ENCODE results near the gene FBXL19. TPM values are rescaled to one million over a fixed set of nuclear protein-coding genes. Genes with fewer than 3 reads are reported as not detected.

The FBXL19 gene
- total RNA-seq, 2 experiments from 2014 or later: 16.1 to 34.8 TPM

GRCh38 chr16:30874821-30875717, 48.3 kb upstream of the FBXL19 start:
- peak overlapping the region; percentile 59; the same call in 1 of the 2 replicates for H2AFZ ChIP-seq (ENCODE audit: low read length)
- H3K79me2 ChIP-seq (ENCODE audit: insufficient read depth, low read depth, low read length): peaks cover 19% of the 10 kb centered on the region; the same call in 1 of the 2 replicates
- intact Hi-C loops (cut with micrococcal nuclease; ENCODE audit: unreplicated experiment): loop anchor here (1.0 kb wide), 2 partner anchors 31 to 47 kb away; no protein-coding TSS in a partner anchor
- peaks cover 34% of the 10 kb centered on the region for H3K4me1 ChIP-seq (ENCODE audit: insufficient read depth, low read length, poor library complexity, severe bottlenecking)
- ChIA-PET CTCF (ENCODE audit: unreplicated experiment) (interaction anchor here (1.4 kb wide), 1 partner anchor 61 kb away, joined by 3 read pairs; no protein-coding TSS in a partner anchor), POLR2A (interaction anchor here (0.9 to 1.5 kb wide), 5 partner anchors 22 to 31 kb away, joined by 3 to 4 read pairs (median 3); no protein-coding TSS in a partner anchor)
- peak; percentile 95 for DNase-seq (ENCODE audit: low spot score)
- H3K27ac ChIP-seq (ENCODE audit: low read depth, low read length, poor library complexity, severe bottlenecking): peak overlapping the region; percentile 78
- H3K4me2 ChIP-seq (ENCODE audit: low read length): peak overlapping the region; percentile 97
- peaks cover 8% of the 10 kb centered on the region for H3K36me3 ChIP-seq (ENCODE audit: insufficient read depth, low read length)
- no peaks in the 10 kb centered on the region for H3K9me3 ChIP-seq (ENCODE audit: low read length)
- H3K9me2 ChIP-seq (ENCODE audit: insufficient read depth, low read length): no peaks in the 10 kb centered on the region
- TF ChIP-seq EZH2phosphoT487 (IDR thresholded peaks at IDR 0.05; ENCODE audit: borderline replicate concordance, low read depth, low read length) (no peak), CTCF (conservative IDR thresholded peaks at IDR 0.05; ENCODE audit: low read length) (0 out of 2 replicates have a peak, but pooled peaks have one; percentile 27)
- peak overlapping the region; percentile 89 for H3K4me3 ChIP-seq (ENCODE audit: low read depth, low read length, poor library complexity, severe bottlenecking)
- H4K20me1 ChIP-seq (ENCODE audit: insufficient read depth, low read length): no peaks in the 10 kb centered on the region
- TSS peak; percentile 75 for BruUV-seq (replicated peaks)

DNA sequence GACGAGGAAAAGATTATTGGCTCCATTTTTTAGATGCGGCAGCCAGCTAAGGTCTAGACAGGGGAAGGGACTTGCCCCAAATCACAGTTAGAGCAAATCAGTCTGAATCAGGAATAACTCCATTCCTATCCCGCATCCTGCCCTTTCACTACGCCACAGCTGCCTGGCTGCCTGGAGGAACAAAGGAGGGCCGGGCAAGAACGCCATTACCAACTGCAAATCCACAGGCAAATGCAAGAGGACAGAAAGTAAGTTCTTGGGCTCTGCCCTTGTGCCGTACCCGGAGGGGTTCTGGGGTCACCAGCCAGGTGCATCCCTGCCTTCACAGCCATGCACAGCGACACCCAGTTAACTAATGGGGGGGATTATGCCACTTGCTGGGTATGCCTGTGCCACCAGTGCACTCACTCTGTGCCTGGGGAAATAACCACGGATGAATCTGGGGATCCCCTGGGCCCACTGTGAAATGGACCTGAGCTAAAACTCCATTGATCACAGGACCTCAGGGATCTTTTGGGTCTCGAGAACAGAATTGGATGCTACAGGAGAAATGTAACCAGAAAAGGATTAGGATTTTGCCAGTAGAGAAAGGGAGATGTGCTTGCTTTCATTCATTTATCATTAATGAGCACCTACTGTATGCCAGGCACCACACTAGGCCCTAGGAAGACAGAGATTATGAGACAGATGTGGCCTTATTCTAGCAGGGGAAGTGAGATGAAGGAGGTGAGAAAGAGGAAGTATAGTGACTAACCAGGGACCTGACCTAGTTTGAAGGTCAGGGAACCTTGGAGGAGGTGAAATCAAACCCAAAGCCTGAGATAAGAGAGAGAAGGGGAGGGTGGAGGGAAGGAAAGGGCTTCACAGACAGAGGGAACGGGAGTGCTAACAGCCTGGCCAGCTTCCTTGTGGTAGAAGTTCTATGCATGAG, 47.2 kb upstream of the FBXL19 start:
- CTCF ChIA-PET (ENCODE audit: unreplicated experiment): interaction anchor here (1.4 kb wide), 1 partner anchor 62 kb away, joined by 3 read pairs; no protein-coding TSS in a partner anchor
- H3K4me3 ChIP-seq (ENCODE audit: low read depth, low read length, poor library complexity, severe bottlenecking): peak overlapping the region; percentile 89

More for the DNA sequence above, 47.2 kb upstream of the FBXL19 start:
- Histone ChIP-seq H3K4me2 (ENCODE audit: low read length) (peak overlapping the region; percentile 97), H3K9me2 (ENCODE audit: insufficient read depth, low read length) (no peaks in the 10 kb centered on the region), H2AFZ (ENCODE audit: low read length) (peak overlapping the region; percentile 53; the same call in 1 of the 2 replicates), H3K4me1 (ENCODE audit: insufficient read depth, low read length, poor library complexity, severe bottlenecking) (peaks cover 34% of the 10 kb centered on the region), H3K36me3 (ENCODE audit: insufficient read depth, low read length) (peaks cover 8% of the 10 kb centered on the region), H3K79me2 (ENCODE audit: insufficient read depth, low read depth, low read length) (peaks cover 19% of the 10 kb centered on the region; the same call in 1 of the 2 replicates), H3K27ac (ENCODE audit: low read depth, low read length, poor library complexity, severe bottlenecking) (peak overlapping the region; percentile 78), H3K9me3 (ENCODE audit: low read length) (no peaks in the 10 kb centered on the region), H4K20me1 (ENCODE audit: insufficient read depth, low read length) (no peaks in the 10 kb centered on the region)
- DNase-seq (ENCODE audit: low spot score): peak; percentile 80
- TF ChIP-seq CTCF (conservative IDR thresholded peaks at IDR 0.05; ENCODE audit: low read length) (peak; percentile 31; the same call in 1 of the 2 replicates), EZH2phosphoT487 (IDR thresholded peaks at IDR 0.05; ENCODE audit: borderline replicate concordance, low read depth, low read length) (no peak)
- BruUV-seq (replicated peaks): no TSS peak
- intact Hi-C loops (cut with micrococcal nuclease; ENCODE audit: unreplicated experiment): loop anchor here (1.0 kb wide), 2 partner anchors 32 to 46 kb away; no protein-coding TSS in a partner anchor
- POLR2A ChIA-PET: interaction anchor here (1.5 to 1.6 kb wide), 2 partner anchors 17 to 25 kb away, joined by 3 to 4 read pairs; partner anchors contain the start of gene BCL7C

Measured in OCI-LY7 (cell line).